ENCODE data around the gene EHHADH. TPM values are rescaled to one million over a fixed set of nuclear protein-coding genes. Genes with fewer than 3 reads are reported as not detected.
A peak's percentile ranks its signal among the peaks of the same experiment; 100 is the strongest.

Gene EHHADH
- total and polyA plus RNA-seq, 2 experiments from 2014 or later, result 2.7 to 3.1 TPM

DNA sequence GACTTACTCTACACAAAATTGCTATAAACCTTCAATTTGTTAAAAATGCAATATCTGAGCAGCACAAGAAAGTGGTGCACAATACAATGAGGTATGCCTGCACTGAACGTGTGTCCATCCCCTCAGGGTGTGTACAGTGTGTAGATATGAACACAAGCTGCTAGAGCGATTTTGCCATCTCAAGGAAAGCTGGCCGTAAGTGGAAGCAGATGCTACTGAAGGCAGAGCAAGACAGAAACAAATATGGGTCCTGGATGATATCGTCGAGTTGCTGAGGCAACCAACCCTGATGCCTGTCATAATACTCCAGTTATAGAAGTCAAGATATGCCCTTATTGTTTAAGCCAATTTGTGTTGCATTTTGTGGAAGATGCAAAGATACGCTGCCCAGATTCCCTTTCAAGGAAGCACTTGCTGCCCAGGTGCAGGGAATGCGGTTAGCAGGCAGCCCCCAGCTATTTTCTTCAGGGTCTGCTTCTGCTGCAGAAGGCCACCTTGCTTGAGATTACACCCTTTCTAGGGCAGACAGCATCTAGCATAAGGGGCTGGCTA, 25.8 kb upstream of the EHHADH start:
- Histone ChIP-seq H3K9ac (no peak overlapping the region), H3K27ac (no peak overlapping the region), H3K79me2 (ENCODE audit: insufficient read depth) (peaks cover 15% of the 10 kb centered on the region), H3K4me1 (ENCODE audit: insufficient read depth) (peaks cover 5% of the 10 kb centered on the region; the same call in 1 of the 2 replicates), H3K9me2 (ENCODE audit: insufficient read depth) (no peaks in the 10 kb centered on the region), H3K36me3 (ENCODE audit: low read depth) (no peaks in the 10 kb centered on the region), H2AFZ (no peak overlapping the region), H3K4me2 (ENCODE audit: unreplicated experiment) (no peak overlapping the region), H3K4me3 (no peak overlapping the region), H3K27me3 (replicated peaks; ENCODE audit: insufficient read depth) (no peaks in the 10 kb centered on the region), H3F3A (ENCODE audit: insufficient read depth) (no peaks in the 10 kb centered on the region; the same call in 1 of the 2 replicates), H3K9me3 (ENCODE audit: low read depth) (no peaks in the 10 kb centered on the region), H4K20me1 (ENCODE audit: insufficient read depth) (no peaks in the 10 kb centered on the region)
- no peak for DNase-seq
- WGBS, 2 experiments (ENCODE audit: low coverage in 1 of 2, low lambda C conversion rate in 2 of 2, missing lambda C conversion rate in 2 of 2), result 29 to 35% methylated on average over 7 of the region's 7 CpGs
- TF ChIP-seq EZH2 (IDR thresholded peaks at IDR 0.05; ENCODE audit: insufficient read depth, poor library complexity, severe bottlenecking), result no peak
- no peak for TF ChIP-seq EZH2phosphoT487 (IDR thresholded peaks at IDR 0.05; ENCODE audit: insufficient read depth, low read depth)
- in situ Hi-C loops (cut with MboI), result no loop called here

DNA sequence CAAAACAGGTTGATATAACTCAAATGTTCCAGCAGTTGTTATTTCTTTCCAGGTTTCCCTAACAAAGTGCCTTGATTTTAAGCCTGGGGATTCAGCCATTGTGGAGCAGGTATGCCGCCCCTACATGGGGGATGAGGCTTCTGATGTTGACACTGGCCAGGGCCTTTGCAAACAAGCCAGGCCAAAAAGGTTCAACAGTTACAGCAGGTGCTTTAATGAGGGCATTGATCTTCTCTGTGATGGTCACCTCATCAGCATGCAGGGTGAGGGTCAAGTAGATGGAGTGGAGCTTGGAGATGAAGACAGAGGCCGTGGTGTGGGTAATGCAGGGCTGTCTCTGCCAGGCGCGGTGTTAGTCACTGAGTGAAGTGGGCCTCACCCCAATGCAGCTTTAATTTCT, 22.6 kb upstream of the EHHADH start:
- H2AFZ ChIP-seq, result no peak overlapping the region
- no peaks in the 10 kb centered on the region for H3K9me3 ChIP-seq (ENCODE audit: low read depth)

DNA sequence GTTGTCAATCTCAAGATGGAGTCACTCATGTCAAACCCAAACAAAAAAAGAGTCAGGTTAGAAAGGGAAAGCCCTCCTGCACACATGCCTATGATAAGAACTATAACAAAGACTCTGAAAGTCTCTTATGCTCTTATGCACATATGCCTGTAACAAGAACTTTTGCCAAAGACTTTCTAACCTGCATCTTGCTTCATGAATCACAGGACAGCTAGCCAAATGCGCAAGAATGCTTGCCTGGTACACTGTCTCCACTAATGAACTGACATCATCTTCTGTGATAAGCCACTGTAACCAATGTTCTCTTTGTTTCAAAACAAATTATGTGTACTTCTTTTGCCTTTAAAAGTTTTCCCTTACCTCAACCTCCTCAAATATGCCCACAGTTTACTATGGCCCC, 18.2 kb upstream of the EHHADH start:
- WGBS, 2 experiments (ENCODE audit: low coverage in 1 of 2, low lambda C conversion rate in 2 of 2, missing lambda C conversion rate in 2 of 2), result 28 to 45% methylated on average over 1 of the region's 1 CpG
- in situ Hi-C loops (cut with MboI), result no loop called here

More for the DNA sequence above, 22.6 kb upstream of the EHHADH start:
- no peak for TF ChIP-seq EZH2phosphoT487 (IDR thresholded peaks at IDR 0.05; ENCODE audit: insufficient read depth, low read depth)
- no peak for TF ChIP-seq EZH2 (IDR thresholded peaks at IDR 0.05; ENCODE audit: insufficient read depth, poor library complexity, severe bottlenecking)
- H3K9ac ChIP-seq, result no peak overlapping the region
- in situ Hi-C loops (cut with MboI), result no loop called here
- no peak overlapping the region for H3K27ac ChIP-seq
- no peaks in the 10 kb centered on the region for H3F3A ChIP-seq (ENCODE audit: insufficient read depth)
- WGBS, 2 experiments (ENCODE audit: low coverage in 1 of 2, low lambda C conversion rate in 2 of 2, missing lambda C conversion rate in 2 of 2), result 75 to 77% methylated on average over 4 of the region's 4 CpGs
- H3K9me2 ChIP-seq (ENCODE audit: insufficient read depth), result no peaks in the 10 kb centered on the region
- no peak overlapping the region for H3K4me3 ChIP-seq
- DNase-seq, result no peak
- no peaks in the 10 kb centered on the region for H3K36me3 ChIP-seq (ENCODE audit: low read depth)
- H3K27me3 ChIP-seq (replicated peaks; ENCODE audit: insufficient read depth), result no peaks in the 10 kb centered on the region
- H4K20me1 ChIP-seq (ENCODE audit: insufficient read depth), result no peaks in the 10 kb centered on the region
- H3K79me2 ChIP-seq (ENCODE audit: insufficient read depth), result no peaks in the 10 kb centered on the region
- H3K4me2 ChIP-seq (ENCODE audit: unreplicated experiment), result no peak overlapping the region
- H3K4me1 ChIP-seq (ENCODE audit: insufficient read depth), result no peaks in the 10 kb centered on the region

DNA sequence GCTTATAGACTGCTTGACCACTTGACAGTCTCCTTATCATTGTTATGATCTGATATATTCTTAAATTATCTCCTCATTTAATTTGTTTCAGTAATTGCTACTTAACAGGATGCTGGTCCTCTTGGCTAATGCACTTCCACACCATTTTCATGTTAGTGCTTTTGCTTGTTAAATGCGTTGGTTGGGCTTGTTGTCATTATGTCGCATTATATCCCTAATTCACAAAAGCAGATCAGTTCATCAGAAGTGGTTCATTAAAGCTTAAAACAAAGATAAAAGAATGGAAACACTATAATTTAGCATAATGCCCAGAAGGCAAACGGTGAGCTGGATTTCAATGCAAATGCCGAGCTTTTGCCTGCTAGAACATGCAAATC, 17.1 kb upstream of the EHHADH start:
- Histone ChIP-seq H3K27ac (no peak overlapping the region), H3K36me3 (ENCODE audit: low read depth) (no peaks in the 10 kb centered on the region)
- DNase-seq, result no peak

More for the DNA sequence above, 18.2 kb upstream of the EHHADH start:
- Histone ChIP-seq H3K4me1 (ENCODE audit: insufficient read depth) (no peaks in the 10 kb centered on the region), H4K20me1 (ENCODE audit: insufficient read depth) (no peaks in the 10 kb centered on the region), H3K36me3 (ENCODE audit: low read depth) (no peaks in the 10 kb centered on the region), H3K9ac (no peak overlapping the region), H3K79me2 (ENCODE audit: insufficient read depth) (no peaks in the 10 kb centered on the region), H3K4me2 (ENCODE audit: unreplicated experiment) (no peak overlapping the region), H3F3A (ENCODE audit: insufficient read depth) (no peaks in the 10 kb centered on the region), H3K27ac (no peak overlapping the region), H2AFZ (no peak overlapping the region), H3K27me3 (replicated peaks; ENCODE audit: insufficient read depth) (peaks cover 2% of the 10 kb centered on the region), H3K9me2 (ENCODE audit: insufficient read depth) (no peaks in the 10 kb centered on the region), H3K9me3 (ENCODE audit: low read depth) (no peaks in the 10 kb centered on the region), H3K4me3 (no peak overlapping the region)
- DNase-seq, result peak; percentile 42
- no peak for TF ChIP-seq EZH2phosphoT487 (IDR thresholded peaks at IDR 0.05; ENCODE audit: insufficient read depth, low read depth)
- no peak for TF ChIP-seq EZH2 (IDR thresholded peaks at IDR 0.05; ENCODE audit: insufficient read depth, poor library complexity, severe bottlenecking)

More for the DNA sequence above, 17.1 kb upstream of the EHHADH start:
- H3F3A ChIP-seq (ENCODE audit: insufficient read depth), result no peaks in the 10 kb centered on the region
- 70 to 78% methylated on average over 4 of the region's 4 CpGs for WGBS, 2 experiments (ENCODE audit: low coverage in 1 of 2, low lambda C conversion rate in 2 of 2, missing lambda C conversion rate in 2 of 2)
- H3K4me3 ChIP-seq, result no peak overlapping the region
- in situ Hi-C loops (cut with MboI), result no loop called here
- no peaks in the 10 kb centered on the region for H3K9me3 ChIP-seq (ENCODE audit: low read depth)
- H3K9ac ChIP-seq, result no peak overlapping the region
- TF ChIP-seq EZH2 (IDR thresholded peaks at IDR 0.05; ENCODE audit: insufficient read depth, poor library complexity, severe bottlenecking), result no peak
- no peak for TF ChIP-seq EZH2phosphoT487 (IDR thresholded peaks at IDR 0.05; ENCODE audit: insufficient read depth, low read depth)
- H3K9me2 ChIP-seq (ENCODE audit: insufficient read depth), result no peaks in the 10 kb centered on the region
- peaks cover 2% of the 10 kb centered on the region for H3K27me3 ChIP-seq (replicated peaks; ENCODE audit: insufficient read depth)
- H4K20me1 ChIP-seq (ENCODE audit: insufficient read depth), result no peaks in the 10 kb centered on the region
- no peaks in the 10 kb centered on the region for H3K4me1 ChIP-seq (ENCODE audit: insufficient read depth)
- H3K4me2 ChIP-seq (ENCODE audit: unreplicated experiment), result no peak overlapping the region
- H3K79me2 ChIP-seq (ENCODE audit: insufficient read depth), result no peaks in the 10 kb centered on the region
- no peak overlapping the region for H2AFZ ChIP-seq

Measured in GM23248 (cell line).